LNCaP clone FGC (cell line): ENCODE data around the gene GPATCH2.

Source experiments
- DNase-seq: peaks from one replicate; pipeline ENCODE4 v3.0.0-alpha.2; 2011; ENCODE audit warnings: low read depth
- H3K4me3 ChIP-seq: 2 replicates; pipeline ENCODE4 v1.5.1; 2011; ENCODE audit warnings: mild to moderate bottlenecking, low read depth, low read length, control low read depth
- CTCF ChIP-seq: IDR thresholded peaks from 2 replicates; pipeline ENCODE4 v1.5.1; 2012; ENCODE audit warnings: mild to moderate bottlenecking; ENCODE audit not compliant: control insufficient read depth, insufficient read depth; ENCODE audit errors: extremely low read depth

GPATCH2 gene

GRCh38 chr1:217462159-217462558, 168.7 kb downstream of the GPATCH2 start:
- TF ChIP-seq CTCF: no peak
- no peak for DNase-seq
- H3K4me3 ChIP-seq: no peak overlapping the region

DNA sequence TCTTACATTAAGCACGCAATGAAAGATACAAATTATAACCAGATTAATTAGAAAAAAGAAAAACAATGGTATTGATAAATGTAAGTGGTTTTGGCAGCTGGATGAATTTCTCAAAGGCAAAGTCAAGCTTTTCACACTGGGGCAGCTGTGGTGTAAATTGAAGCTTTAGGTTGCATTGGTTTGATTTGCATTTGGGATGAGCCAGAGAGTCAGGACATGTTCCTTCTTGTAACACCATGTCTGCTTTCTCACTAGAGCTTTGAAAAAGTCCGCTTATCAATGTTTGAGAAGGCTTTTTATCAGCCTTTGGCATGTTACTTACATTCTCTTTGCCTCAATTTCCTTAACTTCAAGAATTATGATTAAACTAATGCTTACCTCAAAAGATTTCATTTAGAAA, 173.9 kb downstream of the GPATCH2 start:
- no peak for TF ChIP-seq CTCF
- no peak overlapping the region for H3K4me3 ChIP-seq
- DNase-seq: no peak

GRCh38 chr1:217456261-217456660, 174.6 kb downstream of the GPATCH2 start:
- DNase-seq: no peak
- no peak overlapping the region for H3K4me3 ChIP-seq
- no peak for TF ChIP-seq CTCF

GRCh38 chr1:217453816-217454215, 177.1 kb downstream of the GPATCH2 start:
- DNase-seq: no peak
- no peak overlapping the region for H3K4me3 ChIP-seq
- TF ChIP-seq CTCF: no peak

DNA sequence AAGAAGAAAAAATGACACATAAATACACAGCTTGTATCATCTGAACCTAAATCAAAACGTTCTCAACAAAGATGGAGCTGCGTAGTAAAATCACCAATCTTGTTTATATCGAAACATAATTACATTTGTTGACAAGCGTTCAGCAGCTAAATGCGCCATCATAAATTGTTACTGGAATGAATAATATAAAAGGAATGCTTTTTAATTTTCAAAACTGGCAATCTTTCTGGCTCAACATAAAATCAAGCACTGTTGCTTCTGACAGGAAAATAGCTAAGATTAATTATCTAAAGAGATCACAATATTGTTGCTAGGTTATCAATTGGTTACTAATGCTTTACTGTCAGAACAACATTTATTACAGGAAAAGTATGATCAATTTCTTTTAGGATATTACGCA, 181.5 kb downstream of the GPATCH2 start:
- no peak for DNase-seq
- H3K4me3 ChIP-seq: no peak overlapping the region
- no peak for TF ChIP-seq CTCF

DNA sequence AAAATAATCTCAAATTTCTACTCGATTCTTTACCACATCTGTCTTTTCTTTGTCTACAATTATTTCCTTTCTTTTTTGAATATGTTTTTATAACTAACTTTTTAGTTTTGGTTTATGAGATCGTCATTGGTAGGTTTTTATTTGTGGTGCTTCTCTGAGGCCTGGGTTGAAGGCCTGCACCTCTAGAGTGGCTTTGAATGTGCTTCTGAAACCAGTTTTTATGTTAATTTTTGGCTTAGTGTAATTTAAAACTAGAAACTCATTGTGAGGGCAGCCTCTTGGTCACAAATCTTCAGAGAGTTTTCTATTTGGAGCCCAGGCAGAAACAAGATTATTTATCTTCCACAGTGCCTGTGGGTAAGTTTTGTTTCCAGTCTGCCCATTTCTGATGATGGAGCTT, 187.0 kb downstream of the GPATCH2 start:
- DNase-seq: no peak
- TF ChIP-seq CTCF: no peak
- H3K4me3 ChIP-seq: no peak overlapping the region

DNA sequence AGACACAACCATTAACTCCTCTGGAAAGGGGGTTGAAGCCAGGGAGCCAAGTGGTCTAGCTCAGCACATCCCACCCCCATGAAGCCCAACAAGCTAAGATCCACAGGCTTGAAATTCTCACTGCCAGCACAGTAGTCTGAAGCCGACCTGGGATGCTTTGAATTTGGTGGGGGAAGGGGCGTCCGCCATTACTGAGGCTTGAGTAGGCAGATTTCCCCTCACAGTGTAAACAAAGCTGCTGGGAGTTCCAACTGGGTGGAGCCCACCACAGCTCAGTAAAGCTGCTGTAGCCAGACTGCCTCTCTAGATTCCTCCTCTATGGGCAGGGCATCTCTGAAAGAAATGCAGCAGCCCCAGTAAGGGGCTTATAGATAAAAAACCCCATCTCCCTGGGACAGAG, 193.5 kb downstream of the GPATCH2 start:
- H3K4me3 ChIP-seq: no peak overlapping the region
- no peak for DNase-seq
- TF ChIP-seq CTCF: no peak
